Endodermal cell (in vitro differentiated cells): ENCODE data around the gene TDP1. TPM values are rescaled to one million over a fixed set of nuclear protein-coding genes. Genes with fewer than 3 reads are reported as not detected.
A peak's percentile ranks its signal among the peaks of the same experiment; 100 is the strongest.
"Not testable (repeated sequence)": the region's sequence is repeated elsewhere in the genome, so short reads cannot be mapped to it uniquely, and the experiment has no call there.

ENCODE experiments used
- DNase-seq: peaks from one replicate; pipeline ENCODE4 v3.0.0-alpha.2; 2017
- H3K27ac ChIP-seq: 2 replicates; pipeline ENCODE4 v1.5.1; 2013; ENCODE audit warnings: mild to moderate bottlenecking, low read depth, low read length, moderate library complexity
- H3K27me3 ChIP-seq: 2 replicates; pipeline ENCODE4 v1.6.1; 2013; ENCODE audit warnings: mild to moderate bottlenecking, low read length, moderate library complexity; ENCODE audit not compliant: insufficient read depth, control insufficient read depth, poor library complexity, severe bottlenecking
- H3K36me3 ChIP-seq: 2 replicates; pipeline ENCODE4 v1.7.0; 2013; ENCODE audit warnings: mild to moderate bottlenecking, low read length, moderate library complexity; ENCODE audit not compliant: control insufficient read depth, insufficient read depth
- H3K4me1 ChIP-seq: one replicate; pipeline ENCODE4 v1.7.0; 2013; ENCODE audit warnings: low read length; ENCODE audit not compliant: control insufficient read depth, insufficient read depth
- H3K4me3 ChIP-seq: 2 replicates; pipeline ENCODE4 v1.5.1; 2013; ENCODE audit warnings: mild to moderate bottlenecking, low read length, moderate library complexity
- H3K9ac ChIP-seq: 2 replicates; pipeline ENCODE4 v1.6.1; 2013; ENCODE audit warnings: mild to moderate bottlenecking, low read length, moderate library complexity; ENCODE audit not compliant: poor library complexity, severe bottlenecking; ENCODE audit errors: extremely low read depth
- H3K9me3 ChIP-seq: 2 replicates; pipeline ENCODE4 v1.6.1; 2013; ENCODE audit warnings: mild to moderate bottlenecking, low read length, moderate library complexity; ENCODE audit not compliant: control insufficient read depth
- H3K27ac Mint-ChIP-seq: 2 replicates; pipeline ENCODE4 v1.8.0; 2020; ENCODE audit warnings: mixed read lengths
- H3K27me3 Mint-ChIP-seq: 2 replicates; pipeline ENCODE4 v1.8.0; 2021; ENCODE audit warnings: mild to moderate bottlenecking, mixed read lengths; ENCODE audit not compliant: insufficient read depth
- H3K36me3 Mint-ChIP-seq: 2 replicates; pipeline ENCODE4 v1.8.0; 2020; ENCODE audit warnings: low read depth, mixed read lengths
- H3K4me1 Mint-ChIP-seq: 2 replicates; pipeline ENCODE4 v1.8.0; 2020; ENCODE audit warnings: mixed read lengths
- H3K4me3 Mint-ChIP-seq: 2 replicates; pipeline ENCODE4 v1.8.0; 2020; ENCODE audit warnings: mild to moderate bottlenecking, moderate library complexity, mixed read lengths
- H3K9me3 Mint-ChIP-seq: 2 replicates; pipeline ENCODE4 v1.8.0; 2020; ENCODE audit warnings: mild to moderate bottlenecking, mixed read lengths
- CTCF ChIP-seq: fragments of 200-600 bp; sonication (generic); conservative IDR thresholded peaks from 2 replicates; pipeline ENCODE4 v1.5.0; 2021; ENCODE audit warnings: antibody characterized with exemption, mild to moderate bottlenecking
- WGBS, 2 experiments: methylation state at CpG; one replicate each; pipeline versions ENCODE4 v1.1.5 to v1.1.7; 2013; ENCODE audit warnings: missing lambda C conversion rate in 2 of 2, mixed read lengths in 1 of 2; ENCODE audit not compliant: insufficient coverage in 1 of 2, insufficient read length in 1 of 2; 5-methylcytosine and 5-hydroxymethylcytosine counted together
- total RNA-seq, 2 donors: library from RNA; stranded (reverse); fragmentation: NEBNext Ultra II Directional in 1 of 2; extraction: Animal tissue kit (Norgen Biotek cat#: 25700) in 1 of 2; gene quantifications; 2 replicates in 1 of 2; 3 replicates in 1 of 2; pipeline ENCODE4 v1.2.1, GENCODE V29; 2021

TDP1 gene
- total RNA-seq, 2 donors from 2014 or later: 51.4 to 69.2 TPM

GRCh38 chr14:90087433-90087832, 131.7 kb downstream of the TDP1 start:
- DNase-seq: no peak
- no peak for TF ChIP-seq CTCF
- WGBS, 2 experiments: 84 to 91% methylated on average over 6 of the region's 6 CpGs
- Mint-ChIP-seq H3K4me3 (no peak overlapping the region), H3K27ac (no peak overlapping the region), H3K4me1 (peaks cover 12% of the 10 kb centered on the region), H3K27me3 (peaks cover 50% of the 10 kb centered on the region), H3K9me3 (peaks cover 18% of the 10 kb centered on the region), H3K36me3 (no peaks in the 10 kb centered on the region)
- no peak overlapping the region for H3K4me3 ChIP-seq
- H3K27me3 ChIP-seq: peaks cover 4% of the 10 kb centered on the region
- no peaks in the 10 kb centered on the region for H3K36me3 ChIP-seq
- H3K4me1 ChIP-seq: peaks cover 5% of the 10 kb centered on the region
- no peak overlapping the region for H3K27ac ChIP-seq
- no peak overlapping the region for H3K9ac ChIP-seq
- H3K9me3 ChIP-seq: peaks cover 8% of the 10 kb centered on the region

GRCh38 chr14:90088176-90088575, 132.4 kb downstream of the TDP1 start:
- DNase-seq: no peak
- no peak overlapping the region for H3K4me3 ChIP-seq
- 91 to 92% methylated on average over 2 of the region's 2 CpGs for WGBS, 2 experiments
- Mint-ChIP-seq H3K4me3 (no peak overlapping the region), H3K4me1 (peaks cover 12% of the 10 kb centered on the region), H3K27me3 (peaks cover 52% of the 10 kb centered on the region), H3K36me3 (no peaks in the 10 kb centered on the region), H3K9me3 (peaks cover 18% of the 10 kb centered on the region), H3K27ac (no peak overlapping the region)
- no peak overlapping the region for H3K9ac ChIP-seq
- H3K4me1 ChIP-seq: peaks cover 5% of the 10 kb centered on the region
- peaks cover 4% of the 10 kb centered on the region for H3K27me3 ChIP-seq
- peaks cover 8% of the 10 kb centered on the region for H3K9me3 ChIP-seq
- no peak overlapping the region for H3K27ac ChIP-seq
- no peaks in the 10 kb centered on the region for H3K36me3 ChIP-seq
- no peak for TF ChIP-seq CTCF

- not testable (repeated sequence) for H3K4me1 ChIP-seq, H3K4me3 Mint-ChIP-seq, H3K9ac ChIP-seq, H3K27me3 ChIP-seq, H3K27ac ChIP-seq, H3K36me3 ChIP-seq, H3K27ac Mint-ChIP-seq, H3K4me3 ChIP-seq, H3K36me3 Mint-ChIP-seq, H3K9me3 ChIP-seq
- DNase-seq: peak; percentile 77
- Mint-ChIP-seq H3K9me3 (peaks cover 18% of the 10 kb centered on the region), H3K4me1 (peaks cover 12% of the 10 kb centered on the region), H3K27me3 (peaks cover 47% of the 10 kb centered on the region)
- WGBS, 2 experiments: 17 to 28% methylated on average over 5 to 6 of the region's 6 CpGs
Observed at GRCh38 chr14:90089486-90089885, 133.8 kb downstream of the TDP1 start.

GRCh38 chr14:90091393-90091792, 135.7 kb downstream of the TDP1 start:
- H3K4me3 Mint-ChIP-seq: no peak overlapping the region
- H3K36me3 Mint-ChIP-seq: no peaks in the 10 kb centered on the region
- no peak for TF ChIP-seq CTCF
- Histone ChIP-seq H3K9me3 (peaks cover 8% of the 10 kb centered on the region), H3K36me3 (no peaks in the 10 kb centered on the region), H3K4me3 (no peak overlapping the region), H3K4me1 (peaks cover 5% of the 10 kb centered on the region), H3K27me3 (peaks cover 4% of the 10 kb centered on the region), H3K27ac (no peak overlapping the region), H3K9ac (no peak overlapping the region)
- H3K27ac Mint-ChIP-seq: no peak overlapping the region
- H3K27me3 Mint-ChIP-seq: peaks cover 47% of the 10 kb centered on the region
- DNase-seq: no peak
- H3K9me3 Mint-ChIP-seq: peaks cover 18% of the 10 kb centered on the region
- WGBS, 2 experiments: 92 to 100% methylated on average over 1 of the region's 1 CpG
- H3K4me1 Mint-ChIP-seq: peaks cover 12% of the 10 kb centered on the region
